G401.6 (cell line): ENCODE results near the gene FAM43B.

ENCODE experiments used
- FAIRE-seq: peaks from 2 replicates; lab custom pipeline; 2012; peaks lifted over from hg19 to GRCh38; lab: Jason Lieb, UNC

The FAM43B gene

DNA sequence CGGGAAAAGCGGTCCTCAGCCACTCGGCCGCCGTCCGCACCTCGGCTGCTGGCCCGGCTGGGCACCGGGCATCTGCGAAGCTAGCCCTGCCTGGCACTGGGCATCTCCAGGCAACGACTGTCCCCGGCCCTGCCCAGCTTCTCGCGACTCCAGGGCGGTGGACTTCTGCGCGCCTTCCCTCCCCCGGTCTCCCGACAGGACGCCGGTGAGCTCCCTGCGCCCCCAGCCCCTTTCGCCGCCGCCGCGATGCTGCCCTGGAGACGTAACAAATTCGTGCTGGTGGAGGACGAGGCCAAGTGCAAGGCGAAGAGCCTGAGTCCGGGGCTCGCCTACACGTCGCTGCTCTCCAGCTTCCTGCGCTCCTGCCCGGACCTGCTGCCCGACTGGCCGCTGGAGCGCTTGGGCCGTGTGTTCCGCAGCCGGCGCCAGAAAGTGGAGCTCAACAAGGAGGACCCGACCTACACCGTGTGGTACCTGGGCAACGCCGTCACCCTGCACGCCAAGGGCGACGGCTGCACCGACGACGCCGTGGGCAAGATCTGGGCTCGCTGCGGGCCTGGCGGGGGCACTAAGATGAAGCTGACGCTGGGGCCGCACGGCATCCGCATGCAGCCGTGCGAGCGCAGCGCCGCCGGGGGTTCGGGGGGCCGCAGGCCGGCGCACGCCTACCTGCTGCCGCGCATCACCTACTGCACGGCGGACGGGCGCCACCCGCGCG, 514 bp downstream of the FAM43B start:
- no peak for FAIRE-seq

GRCh38 chr1:20555025-20555757, 2.8 kb downstream of the FAM43B start:
- no peak for FAIRE-seq

DNA sequence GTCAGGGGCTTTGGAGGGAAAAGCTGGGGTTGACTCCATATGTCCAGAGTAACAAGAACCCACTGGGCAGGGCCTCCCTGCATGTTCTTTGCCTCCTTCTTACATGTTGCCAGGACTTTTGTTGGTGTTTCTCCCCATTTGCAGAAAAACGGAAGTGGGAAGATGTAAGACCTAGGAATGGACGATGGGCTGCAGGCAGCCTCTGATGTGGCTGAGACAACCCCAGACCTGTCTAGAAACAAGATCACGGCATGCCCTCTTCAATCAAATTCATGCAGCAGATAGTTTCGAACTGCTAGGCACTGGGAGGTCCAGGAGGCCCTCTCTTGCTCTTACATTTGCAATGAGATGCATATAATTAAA, 3.4 kb downstream of the FAM43B start:
- no peak for FAIRE-seq

- no peak for FAIRE-seq
Observed at GRCh38 chr1:20558191-20558590, 5.8 kb downstream of the FAM43B start.

GRCh38 chr1:20560966-20561365, 8.6 kb downstream of the FAM43B start:
- FAIRE-seq = no peak

DNA sequence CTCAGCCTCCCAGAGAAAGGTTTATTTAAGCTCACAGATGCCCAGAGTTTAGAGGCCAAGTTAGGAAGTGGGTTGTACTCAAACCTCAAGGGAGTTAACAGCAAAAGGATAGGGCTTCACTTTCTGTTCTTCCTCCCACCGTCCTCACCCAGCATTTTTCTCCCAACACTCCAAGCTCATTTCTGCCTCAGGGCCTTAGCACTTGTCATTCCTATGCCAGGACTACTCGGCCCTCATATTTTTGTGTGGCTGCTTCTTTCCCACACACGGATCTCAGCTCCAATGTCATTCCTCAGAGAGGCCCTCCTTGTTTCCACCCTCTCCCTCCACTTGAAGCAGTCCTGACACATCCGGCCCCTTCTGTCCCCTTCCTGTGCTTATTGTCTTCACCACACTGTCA, 12.9 kb downstream of the FAM43B start:
- no peak for FAIRE-seq

DNA sequence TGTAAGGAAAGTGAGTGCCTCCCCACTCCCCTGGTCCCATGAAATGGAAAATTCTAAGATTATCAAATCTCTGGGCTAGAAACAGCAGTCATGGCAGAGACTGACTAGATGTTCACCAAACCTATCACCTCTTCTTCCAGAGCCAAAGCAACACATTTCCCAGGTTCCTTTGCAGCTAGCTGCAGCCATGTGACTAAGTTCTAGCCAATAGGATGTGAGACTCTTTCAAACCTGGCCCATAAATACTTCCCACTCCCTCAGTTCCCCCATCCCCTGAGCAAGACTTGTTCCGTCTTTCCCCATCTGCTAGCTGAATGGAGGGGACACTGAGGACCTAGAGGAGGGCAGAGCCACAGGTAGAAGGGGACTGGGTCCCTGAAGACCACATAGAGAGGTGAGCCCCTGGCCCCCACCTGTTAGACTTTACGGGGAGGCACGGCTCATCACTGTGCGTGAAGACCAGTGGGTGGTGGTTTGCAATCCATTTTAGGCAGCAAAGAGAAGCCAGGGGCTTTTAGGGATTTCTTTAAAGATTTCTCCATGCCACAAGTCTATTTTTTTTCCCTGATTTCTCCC, 17.2 kb downstream of the FAM43B start:
- no peak for FAIRE-seq

DNA sequence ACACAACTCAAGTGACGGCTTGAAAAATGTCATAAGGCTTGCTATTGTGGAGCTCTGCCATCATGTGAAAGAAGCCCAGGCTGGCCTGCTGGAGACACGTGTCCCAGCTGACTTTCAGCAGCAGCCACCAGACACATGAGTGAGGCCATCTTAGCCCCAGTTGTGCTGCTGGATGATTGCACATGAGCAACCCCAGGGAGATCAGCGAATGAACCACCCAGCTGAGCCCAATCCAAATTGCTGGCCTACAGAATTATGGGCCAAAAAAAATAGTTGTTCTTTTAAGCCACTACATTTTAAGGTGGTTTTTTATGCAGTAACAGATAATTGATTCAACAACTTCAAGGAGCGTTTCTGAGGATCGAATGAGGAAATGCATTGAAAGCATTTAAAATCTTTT, 19.1 kb downstream of the FAM43B start:
- no peak for FAIRE-seq

GRCh38 chr1:20573987-20574386, 21.6 kb downstream of the FAM43B start:
- FAIRE-seq = no peak

- FAIRE-seq = no peak
Observed at GRCh38 chr1:20574686-20575540, 22.5 kb downstream of the FAM43B start.

DNA sequence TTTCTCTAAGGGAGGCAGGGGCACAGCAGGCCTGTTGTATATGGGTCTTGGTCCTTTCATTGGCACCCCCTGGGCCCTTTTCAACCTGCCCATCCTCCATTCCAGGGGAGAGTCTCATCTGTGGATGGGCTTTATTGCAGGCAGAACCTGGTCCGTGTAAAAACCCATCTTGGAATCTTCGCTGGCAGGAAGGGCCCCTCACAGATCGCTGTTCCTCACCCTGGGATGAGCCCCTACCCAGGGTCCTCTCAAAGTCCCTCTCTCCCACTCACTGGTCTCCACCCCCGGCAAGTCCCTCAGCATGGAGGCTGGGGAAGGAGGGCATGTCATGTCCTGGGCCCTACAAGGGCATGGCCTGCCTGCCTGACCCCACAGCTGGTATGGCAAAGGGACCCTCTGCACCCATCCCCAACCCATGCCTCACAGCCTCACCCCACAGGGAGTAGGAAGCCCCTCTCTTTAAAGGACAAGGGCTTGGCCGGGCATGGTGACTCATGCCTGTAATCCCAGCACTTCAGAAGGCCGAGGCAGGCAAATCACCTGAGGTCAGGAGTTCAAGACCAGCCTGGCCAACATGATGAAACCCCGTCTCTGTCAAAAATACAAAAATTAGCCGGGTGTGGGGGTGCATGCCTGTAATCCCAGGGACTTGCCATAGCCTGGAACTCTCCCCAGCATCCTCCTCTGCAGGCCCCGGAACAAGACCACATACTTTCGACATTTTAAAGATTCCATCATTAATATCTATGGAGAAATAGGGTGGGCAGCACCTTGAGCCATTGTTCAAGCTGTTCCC, 23.4 kb downstream of the FAM43B start:
- FAIRE-seq = no peak

DNA sequence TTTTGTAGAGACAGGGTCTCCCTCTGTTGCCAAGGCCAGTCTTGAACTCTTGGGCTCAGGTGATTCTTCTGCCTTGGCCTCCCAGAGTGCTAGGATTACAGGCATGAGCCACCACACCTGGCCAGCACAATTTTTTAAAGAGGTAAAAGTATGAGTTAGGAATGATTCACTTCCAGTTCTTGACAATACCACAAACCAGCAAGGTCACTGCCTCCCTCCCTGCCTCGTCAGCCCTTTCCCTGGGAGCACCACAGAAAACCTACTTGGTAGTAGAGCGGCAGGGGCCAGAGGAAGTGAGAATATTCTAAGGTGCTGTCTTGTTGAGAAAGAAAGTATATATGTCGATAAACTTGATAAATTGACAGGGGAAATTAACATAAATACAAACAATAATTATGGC, 25.7 kb downstream of the FAM43B start:
- FAIRE-seq = no peak

- FAIRE-seq = no peak
Observed at GRCh38 chr1:20578721-20579395, 26.5 kb downstream of the FAM43B start.

- no peak for FAIRE-seq
Observed at GRCh38 chr1:20584890-20585289, 32.5 kb downstream of the FAM43B start.

GRCh38 chr1:20586953-20587660, 34.7 kb downstream of the FAM43B start:
- no peak for FAIRE-seq

DNA sequence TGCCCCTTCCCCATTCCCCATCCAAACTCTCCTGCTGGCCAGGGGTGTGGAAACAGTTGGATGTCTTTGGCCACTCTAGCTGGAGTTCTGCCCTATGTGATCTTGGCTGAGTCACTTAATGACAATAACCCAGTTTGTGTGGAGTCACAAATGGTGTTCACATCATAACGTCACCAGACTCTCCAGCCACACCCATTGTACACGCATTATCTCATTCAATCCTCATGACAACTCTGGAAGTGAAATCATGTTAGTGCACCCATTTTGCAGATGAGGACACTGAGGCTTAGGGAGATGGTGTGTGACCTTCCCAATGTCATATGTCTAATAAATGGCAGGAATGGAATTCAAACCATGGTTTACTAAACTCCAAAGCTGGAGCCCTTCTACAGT, 35.3 kb downstream of the FAM43B start:
- no peak for FAIRE-seq

GRCh38 chr1:20588634-20589225, 36.4 kb downstream of the FAM43B start, which contains the start of gene CDA:
TSS of gene CDA (plus strand) at chr1:20589097. CDS start at chr1:20589130, 33 bp downstream.
- FAIRE-seq = no peak

DNA sequence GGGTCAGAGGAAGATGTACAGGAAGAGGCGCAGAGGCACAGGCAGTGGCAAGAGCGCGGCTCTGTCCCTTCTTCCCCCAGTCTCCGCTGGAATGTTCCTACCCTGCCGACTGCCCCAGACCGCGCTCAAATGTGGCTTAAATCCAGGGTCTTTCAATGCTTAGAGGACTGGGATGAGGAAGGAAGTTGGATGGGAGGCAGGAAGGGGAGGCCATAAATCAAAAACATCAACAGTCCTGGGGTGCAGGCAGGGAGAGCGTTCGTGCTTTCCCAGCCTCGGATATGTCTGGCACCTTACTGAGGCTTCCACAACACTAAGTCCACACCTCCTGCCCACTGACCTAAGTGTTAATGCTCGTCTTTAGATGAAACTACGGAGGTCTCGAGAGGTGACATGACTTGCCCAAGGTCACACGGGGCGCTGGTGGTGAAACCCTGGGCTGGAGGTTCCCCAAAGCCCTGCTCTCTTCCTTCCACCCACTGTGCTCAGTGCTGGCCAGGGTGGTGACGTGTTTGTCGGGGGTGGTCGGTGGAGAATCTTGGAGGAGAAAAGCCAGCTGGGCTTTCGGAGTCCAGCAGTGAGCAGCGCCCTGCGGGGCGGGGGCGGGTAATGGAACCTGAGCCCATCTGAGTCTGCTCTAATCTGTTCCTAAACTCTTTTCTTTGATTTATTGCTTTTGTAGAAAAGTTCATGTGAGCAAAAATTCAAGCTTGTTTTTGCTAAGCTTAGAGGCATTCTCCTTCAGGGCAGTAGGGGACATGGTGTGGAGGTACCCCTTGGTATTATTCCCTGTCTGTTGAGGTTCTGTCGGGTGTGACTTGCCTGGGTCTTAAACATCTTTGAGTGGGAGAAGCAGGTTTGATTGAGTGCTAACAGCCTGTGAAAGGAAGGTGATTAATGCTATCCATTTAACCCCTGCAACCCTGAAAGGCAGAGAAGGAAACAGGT, 37.2 kb downstream of the FAM43B start:
- no peak for FAIRE-seq

DNA sequence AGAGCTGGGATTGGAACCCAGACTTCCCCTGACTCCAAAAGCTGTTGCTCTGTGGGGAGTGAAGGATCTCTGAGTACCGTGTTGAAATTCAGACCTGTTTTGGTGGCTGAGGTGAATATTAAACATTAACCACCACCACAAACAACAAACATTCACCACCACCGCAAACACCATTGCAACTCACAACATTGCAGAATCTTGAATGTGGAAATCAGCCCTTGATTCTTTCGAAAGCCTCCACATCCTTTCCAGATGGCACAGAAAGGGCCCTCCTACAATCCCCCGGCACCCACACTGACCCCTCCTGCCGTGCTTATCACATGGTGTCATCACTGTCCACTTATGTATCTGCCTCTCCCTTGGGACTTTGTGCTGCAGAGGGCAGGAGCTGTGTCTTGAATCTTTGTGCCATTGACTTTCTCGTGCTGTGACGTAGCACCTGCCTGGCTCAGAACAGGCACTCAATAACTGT, 38.0 kb downstream of the FAM43B start:
- no peak for FAIRE-seq
